HG03039 (cell line): ENCODE measurements around the gene NELL1.
"Not testable (repeated sequence)": the region's sequence is repeated elsewhere in the genome, so short reads cannot be mapped to it uniquely, and the experiment has no call there.

ENCODE experiments used
- ATAC-seq: cut with Tn5 transposase; IDR thresholded peaks from one replicate; pipeline ENCODE4 v1.9.1; 2021; ENCODE audit warnings: mild to moderate bottlenecking, moderate library complexity; ENCODE audit not compliant: unreplicated experiment

The NELL1 gene

DNA sequence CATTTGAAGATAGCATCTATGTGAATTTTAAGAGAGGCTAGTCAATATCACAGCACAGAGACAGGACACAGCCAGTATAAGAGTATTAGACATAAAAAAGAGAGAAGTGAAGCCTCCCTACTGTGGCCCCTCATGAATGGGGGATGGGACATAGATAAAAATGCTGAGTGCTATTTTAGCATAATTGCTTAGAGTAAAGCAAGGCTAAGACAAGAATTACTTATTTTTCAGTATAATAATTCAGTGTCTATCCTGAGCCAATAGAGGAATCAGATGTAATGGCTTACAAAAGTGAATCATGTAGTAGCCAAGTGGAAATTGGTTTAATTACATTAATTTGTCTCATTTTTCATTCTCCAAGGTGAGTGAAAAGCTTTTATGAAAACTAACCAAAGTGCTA, 419.5 kb downstream of the NELL1 start:
- ATAC-seq: no peak

DNA sequence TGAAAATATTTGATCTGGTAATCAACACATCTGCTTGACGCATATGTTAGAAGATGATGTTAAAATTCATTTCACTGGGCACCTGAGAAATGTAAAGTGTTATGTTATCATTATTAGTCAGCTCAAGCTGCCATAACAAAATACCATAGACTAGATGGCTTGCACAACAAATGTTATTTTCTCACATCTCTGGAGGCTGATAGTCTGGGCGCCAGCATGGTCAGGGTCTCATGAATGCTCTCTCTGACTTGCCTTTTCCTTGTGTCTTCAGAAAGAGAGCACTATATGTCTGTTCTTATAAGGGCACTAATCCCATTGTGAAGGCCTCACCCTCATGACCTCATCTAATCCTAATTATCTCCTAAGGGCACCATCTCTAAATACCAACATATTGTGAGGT, 435.3 kb downstream of the NELL1 start:
- no peak for ATAC-seq

DNA sequence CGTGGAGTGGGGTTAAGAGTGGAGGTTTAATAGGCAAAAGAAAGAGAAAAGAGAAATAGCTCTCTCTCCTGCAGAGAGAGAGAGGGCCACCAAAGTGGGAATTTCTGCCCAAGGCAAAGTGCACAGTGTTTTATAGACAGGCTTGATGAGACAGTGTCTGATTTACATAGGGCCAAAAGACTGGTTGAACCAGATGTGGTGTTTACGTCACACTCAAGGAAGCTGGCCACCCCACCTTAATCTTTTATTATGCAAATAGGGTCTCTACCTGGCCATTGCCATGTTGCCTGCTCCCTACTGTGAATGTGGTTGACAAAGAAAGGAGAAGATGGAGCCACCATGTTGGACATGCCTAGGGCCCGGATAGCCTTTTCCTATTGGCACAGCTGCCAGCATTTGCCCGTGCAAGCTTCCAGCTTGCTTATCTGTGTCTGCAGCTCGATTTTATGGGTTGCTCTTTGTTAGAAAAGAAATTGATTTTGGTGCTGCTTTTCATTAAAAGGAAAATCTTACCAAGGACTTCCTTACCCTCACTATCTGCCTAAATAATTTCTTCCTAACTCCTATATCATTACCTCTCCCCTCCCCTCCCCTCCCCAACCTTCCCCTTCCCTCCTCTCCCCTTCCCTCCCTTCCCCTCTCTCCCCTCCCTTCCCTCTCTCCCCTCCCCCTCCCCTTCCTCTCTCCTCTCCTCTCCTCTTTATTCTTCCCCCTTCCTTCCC, 436.0 kb downstream of the NELL1 start:
- ATAC-seq: no peak

DNA sequence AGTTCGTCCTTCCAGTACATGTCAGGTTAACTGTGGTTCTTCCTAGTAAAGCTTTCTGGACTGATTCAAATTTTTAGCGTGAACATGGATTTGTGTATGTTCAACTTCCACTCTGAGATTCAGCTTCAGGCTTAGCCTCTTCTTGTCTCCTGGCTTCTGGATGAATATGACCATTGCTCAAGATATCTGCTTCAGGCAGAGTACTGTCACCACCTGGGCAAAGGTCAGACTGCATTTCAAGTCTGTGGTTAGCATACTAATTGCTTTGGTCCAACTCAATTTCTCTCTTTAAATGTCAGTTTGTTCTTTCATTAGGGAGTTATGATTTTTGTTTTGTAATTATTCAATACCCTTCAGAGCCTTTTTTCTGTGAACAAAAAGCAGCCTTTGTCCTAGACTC, 440.0 kb downstream of the NELL1 start:
- no peak for ATAC-seq

DNA sequence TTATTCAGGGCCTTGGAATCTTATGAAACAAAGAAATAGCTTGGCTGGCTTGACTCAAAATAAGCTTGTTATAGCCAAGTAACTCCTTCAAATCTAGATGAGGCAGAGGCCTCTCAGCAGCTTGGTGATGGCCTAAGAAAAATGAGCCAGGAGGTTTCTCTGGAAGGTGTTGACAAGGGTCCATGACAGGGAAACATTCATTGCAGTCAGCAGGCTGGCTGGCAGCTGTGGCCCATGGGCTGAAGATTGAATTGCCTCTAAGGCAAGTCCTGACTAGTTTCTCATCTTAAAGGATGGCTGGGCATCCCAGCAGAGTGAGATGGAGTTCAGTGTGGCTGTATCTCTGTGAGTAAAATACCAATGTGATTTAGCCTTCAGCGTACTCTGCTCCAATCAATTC, 441.0 kb downstream of the NELL1 start:
- ATAC-seq: no peak

DNA sequence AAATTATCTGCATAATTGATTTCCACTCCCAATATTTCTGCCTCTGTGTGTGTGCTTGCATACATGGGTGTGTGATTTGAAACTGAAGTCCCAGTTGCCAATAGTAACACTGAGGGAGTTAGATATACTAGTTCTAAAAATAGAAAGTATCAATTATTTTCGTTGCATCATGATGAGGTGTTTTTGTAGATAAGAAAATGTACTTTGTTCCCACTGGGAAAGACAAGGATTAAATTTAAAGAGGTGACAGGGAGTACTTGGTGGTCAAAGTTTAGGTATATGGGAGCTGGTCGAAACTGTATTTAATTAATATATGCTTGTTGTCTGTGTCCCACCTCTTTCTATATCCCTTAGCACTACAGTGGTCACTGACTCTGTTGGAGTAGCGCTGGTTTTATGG, 444.5 kb downstream of the NELL1 start:
- ATAC-seq: no peak

DNA sequence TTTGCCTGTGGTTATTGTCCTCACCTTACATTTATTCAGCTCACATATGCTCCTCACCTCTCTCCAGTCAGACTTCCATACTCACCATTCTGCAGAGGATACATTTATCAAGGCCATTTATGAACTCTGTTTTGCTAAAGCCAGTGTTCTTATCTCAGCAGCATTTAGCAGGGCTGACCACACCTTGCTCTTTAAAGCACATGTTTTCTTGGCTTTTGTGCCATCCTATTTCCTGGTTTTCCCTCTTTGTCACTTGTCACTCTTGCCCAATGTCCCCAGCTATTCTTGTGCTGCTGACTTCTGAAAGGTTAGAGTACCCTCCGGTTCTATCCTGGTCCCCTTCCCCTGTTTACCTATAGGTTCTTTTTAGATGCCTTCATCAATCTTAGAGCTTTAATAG, 446.6 kb downstream of the NELL1 start:
- no peak for ATAC-seq

DNA sequence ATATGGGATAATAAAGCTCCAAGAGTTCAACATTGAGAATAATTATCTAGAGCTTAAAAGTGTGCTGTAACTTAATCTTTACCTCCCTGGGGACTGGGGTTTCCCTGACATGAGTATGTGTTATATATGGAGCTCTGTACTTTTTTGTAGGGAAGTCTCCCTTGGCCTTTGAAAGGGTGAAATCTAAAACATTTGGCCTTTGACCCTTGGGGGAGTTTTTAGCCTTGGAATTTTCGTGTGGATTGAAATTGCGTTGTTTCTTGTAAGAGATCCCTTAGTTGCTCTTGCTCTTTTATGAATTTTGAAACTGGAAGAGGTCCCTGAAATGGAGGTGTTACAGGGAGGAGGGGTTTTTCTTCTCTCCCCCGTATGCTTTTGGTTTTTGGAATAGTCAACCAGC, 450.0 kb downstream of the NELL1 start:
- ATAC-seq: no peak

DNA sequence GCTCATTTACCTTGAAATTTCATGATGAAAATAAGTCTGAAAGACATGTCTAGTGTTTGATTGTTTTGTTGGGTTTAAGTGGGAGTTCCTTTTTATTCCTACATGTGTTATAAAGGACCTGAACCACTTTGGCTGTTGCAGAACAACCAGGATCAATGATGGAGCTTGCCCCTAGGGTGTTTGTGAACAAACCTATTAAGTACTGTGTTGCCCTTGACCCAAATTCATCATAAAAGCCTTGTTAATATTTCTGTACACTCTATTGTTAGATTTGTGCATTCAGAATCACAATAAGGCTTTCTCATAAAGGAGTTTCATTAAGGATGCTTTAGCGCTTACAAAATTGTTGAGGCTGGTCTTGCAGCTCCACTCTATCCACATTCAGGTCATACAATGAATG, 452.6 kb downstream of the NELL1 start:
- ATAC-seq: no peak

DNA sequence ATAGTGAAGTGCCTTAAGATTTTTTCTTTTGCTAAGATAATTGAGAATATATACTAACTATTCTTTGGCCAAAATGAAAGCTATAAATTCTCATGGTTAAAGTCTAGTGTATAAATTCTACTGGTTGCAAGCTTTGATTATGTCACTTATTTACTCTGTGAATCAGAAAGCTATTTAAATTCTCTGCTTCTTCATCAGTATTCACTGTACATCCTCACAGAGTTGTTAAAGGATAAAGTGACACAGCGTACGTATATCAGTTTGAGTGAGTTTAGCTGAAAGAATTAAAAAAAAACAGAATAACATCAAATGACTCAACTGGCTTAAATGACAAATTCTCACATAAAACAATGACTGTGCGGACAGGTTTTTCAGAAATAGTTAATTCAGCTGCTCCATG, 453.1 kb downstream of the NELL1 start:
- ATAC-seq: no peak

DNA sequence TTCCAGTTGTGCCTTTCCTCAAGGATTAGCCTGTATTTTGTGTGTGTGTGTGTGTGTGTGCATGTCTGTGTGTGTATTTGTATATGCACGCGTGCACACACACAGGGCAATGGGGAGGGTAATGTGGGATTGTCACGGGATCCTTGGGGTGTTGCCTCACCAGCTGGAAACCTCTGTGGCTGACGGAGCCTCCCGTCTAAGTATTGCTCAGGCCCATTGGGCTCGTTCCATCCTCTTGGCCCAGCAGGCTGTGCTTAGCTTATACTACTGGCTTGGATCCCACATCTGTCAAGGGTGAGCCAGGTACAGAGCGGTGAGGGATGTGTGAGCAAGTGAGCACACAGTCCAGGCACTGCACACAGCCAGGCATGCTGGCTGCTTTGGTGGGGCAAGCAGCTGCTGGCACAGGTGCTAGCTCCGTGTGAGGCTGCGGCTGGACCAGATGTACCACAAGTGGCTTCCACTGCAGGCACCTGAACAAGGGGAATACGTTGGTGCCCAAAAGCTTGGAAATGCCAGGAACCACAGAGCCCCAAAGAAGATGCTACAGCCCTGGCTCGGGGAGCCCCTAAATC, 462.8 kb downstream of the NELL1 start:
- ATAC-seq: no peak

DNA sequence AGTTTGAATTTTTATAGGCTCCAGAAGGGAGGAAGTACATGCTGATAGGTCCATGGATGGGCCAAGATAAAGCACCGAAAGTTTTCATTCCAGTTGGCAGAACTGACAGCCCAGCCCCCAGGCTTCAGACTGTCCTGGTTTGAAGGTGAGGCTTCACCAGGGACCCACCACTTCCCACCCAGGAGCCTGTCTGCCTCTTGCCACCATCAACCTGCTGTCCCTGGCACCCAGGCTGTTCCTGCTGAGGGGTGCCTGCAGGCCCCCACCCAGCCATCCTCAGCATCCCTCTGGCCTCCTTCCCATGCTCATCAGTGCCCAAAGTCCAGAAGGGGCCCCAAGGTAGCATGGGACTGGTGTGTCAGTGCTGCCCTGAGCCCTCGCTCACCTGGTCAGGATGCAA, 463.9 kb downstream of the NELL1 start:
- ATAC-seq: no peak

DNA sequence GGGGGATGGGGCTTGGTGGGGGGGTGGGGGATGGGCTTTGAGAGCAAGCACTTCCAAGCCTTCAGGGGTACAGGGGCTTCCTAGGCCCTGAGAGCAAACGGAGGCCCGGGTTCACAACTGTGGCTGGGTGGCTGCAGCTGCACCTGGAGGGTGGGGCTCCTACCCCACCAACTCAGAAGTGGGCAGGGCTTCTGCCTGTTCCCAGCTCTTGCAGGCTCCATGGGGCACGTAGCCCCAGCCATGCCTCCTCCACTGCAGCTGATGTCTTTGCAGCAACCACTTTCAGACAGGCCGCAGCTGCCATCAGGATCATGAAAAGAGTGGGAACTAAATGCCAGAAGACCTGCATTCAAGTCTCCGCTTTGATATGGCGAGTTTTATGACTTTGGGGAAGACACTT, 464.3 kb downstream of the NELL1 start:
- ATAC-seq: no peak

DNA sequence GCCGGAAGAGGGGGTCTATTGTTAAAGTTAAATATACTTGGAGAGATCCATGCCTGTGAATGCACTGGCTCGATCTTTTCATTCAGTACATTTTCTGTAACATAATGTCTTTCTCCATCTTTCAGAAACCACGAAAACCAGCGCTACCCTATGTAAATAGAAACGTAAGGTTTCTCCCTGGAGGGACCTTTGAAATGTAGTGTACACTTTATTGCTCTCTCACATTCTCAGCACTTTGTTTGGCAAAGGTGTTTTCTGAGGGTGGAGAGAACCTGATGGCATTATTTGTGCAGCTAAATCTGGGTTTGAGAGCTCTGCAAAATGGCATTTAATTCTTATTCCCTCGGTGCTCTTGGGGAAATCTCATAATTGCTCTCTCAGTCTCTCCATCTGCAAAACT, 468.4 kb downstream of the NELL1 start:
- ATAC-seq: no peak

DNA sequence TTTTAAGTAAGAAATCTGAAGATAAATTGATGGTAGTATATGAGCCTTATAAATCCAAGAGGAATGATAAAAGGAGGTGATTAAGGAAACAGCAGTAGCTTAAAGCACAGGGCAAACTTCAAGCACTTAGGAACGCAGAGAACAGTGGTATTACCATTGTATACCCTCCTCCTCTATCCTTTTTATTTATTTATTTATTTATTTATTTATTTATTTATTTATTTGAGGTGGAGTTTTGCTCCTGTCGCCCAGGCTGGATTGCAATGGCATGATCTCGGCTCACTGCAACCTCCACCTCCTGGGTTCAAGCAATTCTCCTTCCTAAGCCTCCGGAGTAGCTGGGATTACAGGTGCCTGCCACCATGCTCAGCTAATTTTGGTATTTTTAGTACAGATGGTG, 472.2 kb downstream of the NELL1 start:
- not testable (repeated sequence) for ATAC-seq

DNA sequence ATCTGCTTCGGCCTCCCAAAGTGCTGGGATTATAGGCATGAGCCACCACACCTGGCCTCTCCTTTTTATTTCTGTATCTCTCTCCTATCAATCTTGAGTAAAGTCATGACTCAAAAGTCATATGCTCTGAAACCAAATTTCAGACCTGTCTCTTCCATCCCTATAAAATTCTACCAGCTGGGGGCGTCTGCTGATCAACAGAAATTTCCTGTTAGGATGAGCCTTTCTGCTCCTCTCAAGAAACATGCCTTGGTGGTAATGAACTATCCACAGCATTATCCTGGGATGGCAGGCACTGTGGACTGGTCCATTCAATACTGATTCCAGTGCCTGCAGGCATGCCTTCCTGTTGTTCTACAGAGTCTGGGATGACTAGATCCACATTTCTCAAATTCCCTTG, 472.6 kb downstream of the NELL1 start:
- no peak for ATAC-seq

DNA sequence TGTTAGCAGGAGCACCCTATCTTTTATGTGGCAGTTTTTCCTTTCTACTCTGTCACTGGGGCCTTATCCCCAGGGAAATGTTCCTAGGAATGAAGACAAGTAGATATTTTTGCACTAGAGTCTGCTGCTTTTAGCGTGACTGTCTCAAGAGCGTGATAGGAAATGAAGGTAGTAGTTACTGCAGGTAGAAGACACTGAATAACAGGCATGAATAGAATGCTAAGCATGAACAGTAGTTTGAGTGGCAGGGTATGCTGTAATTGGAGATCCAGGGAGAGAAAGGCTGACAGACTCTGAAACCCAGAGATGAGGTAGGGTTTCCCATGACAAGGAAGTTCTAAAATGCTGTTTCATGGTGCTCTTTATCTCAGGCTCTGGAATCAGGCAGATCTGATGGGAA, 475.1 kb downstream of the NELL1 start:
- no peak for ATAC-seq

DNA sequence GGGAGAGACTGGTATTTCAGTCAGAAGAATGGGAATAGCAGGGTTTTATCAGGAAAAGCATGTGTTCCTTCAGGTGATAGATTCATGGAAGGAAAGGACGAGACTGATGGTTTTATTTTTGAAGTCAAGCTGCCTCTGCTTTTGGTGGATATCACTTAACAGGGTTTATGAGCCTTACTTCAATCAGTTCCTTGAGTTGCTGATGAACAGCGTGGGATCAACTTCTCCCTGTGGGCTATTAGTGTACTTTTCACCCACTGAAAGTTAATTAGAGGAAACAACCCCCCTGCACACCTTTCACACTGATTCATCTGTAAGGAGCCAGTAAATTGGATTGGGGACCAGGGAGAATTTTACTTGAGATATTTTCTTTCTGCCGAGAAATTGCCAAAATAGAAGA, 479.0 kb downstream of the NELL1 start:
- no peak for ATAC-seq

DNA sequence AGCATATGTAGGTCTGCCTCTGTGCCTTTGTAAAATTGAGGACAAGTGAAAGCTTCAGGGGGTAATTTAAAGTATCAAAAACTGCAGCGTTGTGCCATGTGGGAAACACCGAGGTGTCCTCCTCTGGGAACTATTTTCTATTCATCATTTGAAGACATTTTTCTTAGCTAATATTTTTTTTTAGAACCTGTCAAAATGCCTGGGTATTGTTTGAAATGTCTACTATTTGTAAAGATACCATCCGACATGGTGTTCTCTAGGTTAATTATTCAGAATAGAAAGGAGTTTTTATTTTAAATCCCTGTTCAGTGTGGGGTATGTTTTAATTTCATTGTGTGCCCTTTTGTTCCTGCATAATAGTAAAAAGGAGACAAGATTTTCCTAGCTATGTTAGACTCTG, 490.8 kb downstream of the NELL1 start:
- ATAC-seq: no peak

DNA sequence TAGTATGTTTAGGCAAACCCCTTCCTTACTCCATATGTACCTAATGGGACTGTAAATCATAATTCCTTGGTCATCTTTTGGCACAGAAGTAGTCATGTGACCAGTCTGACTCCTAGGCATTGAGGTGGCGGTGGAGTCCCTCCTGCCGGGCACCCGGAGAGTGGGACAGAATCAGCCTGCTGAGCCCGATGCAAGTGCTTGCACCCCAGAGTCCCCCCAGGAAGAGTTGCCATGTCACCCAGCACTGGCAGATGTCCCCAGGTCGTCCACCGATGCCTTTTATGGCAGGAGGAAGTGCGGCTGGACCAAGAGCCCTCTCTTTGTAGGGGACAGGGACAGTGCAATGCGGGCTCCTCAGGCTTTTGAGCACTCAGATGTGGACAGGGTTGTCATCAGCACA, 500.3 kb downstream of the NELL1 start:
- ATAC-seq: no peak

DNA sequence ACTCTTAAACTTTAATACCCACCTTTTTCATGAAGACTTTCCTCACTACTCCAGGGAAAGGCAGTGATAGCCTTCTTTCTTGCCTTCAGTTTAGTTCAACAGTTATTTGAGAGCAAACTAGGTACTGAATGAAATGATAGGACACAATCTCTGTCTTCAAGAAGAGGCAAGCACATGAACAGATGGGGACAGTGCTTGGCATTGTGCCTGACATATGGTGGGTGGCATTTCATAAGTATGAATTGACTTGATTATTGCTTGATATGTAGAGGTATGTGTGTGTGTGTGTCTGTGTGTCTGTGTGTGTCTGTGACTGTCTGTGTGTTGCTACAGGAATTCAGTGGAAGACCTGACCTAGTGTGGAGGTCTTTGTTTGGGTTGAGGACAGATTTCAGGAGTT, 504.1 kb downstream of the NELL1 start:
- ATAC-seq: no peak

DNA sequence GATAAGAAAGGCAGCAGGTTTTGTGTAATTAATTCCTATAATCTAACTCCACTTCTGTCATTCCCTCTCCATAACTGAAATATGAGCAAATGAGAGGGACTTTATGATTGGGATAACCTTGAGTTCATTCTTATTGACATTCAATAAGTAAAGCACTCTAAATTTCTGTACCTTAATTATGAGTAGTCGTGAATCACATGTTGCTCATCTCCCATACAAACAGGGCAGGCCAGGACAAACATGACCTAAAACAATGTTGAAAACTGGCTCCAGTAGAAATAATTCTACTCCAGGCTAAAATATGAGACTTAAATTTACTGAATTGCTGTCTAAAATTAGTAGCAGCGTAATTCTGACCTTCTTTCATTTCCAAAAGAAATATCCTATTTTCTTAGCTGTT, 505.4 kb downstream of the NELL1 start:
- ATAC-seq: no peak

DNA sequence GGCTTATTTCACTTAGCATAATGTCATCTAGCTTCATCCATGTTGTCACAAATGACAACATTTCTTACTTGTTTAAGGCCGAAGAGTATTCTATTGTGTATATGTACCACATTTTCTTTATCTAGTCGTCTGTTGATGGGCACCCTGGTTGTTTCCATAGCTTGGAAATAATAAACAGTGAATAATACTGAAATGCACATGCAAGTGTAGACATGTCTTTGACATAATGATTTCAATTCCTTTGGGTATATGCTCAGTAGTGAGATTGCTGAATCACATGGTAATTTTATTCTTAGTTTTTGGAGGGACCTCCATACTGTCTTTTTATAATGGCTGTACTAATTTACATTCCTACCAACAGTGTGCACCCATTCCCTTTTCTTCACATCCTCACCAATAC, 508.0 kb downstream of the NELL1 start:
- no peak for ATAC-seq
